ENCODE results near the gene MLXIP. TPM values are rescaled to one million over a fixed set of nuclear protein-coding genes. Genes with fewer than 3 reads are reported as not detected.
A peak's percentile ranks its signal among the peaks of the same experiment; 100 is the strongest.

The MLXIP gene
- total and polyA plus RNA-seq, 4 donors = 29.1 to 58.8 (median 38.8) TPM

- H3K4me3 ChIP-seq = no peak overlapping the region
- no peaks in the 10 kb centered on the region for H3K9me3 ChIP-seq (ENCODE audit: control insufficient read depth in 4 of 4, insufficient read depth in 3 of 4, low read length in 3 of 4)
- DNase-seq = no peak
- no peaks in the 10 kb centered on the region for H3K27me3 ChIP-seq (ENCODE audit: control insufficient read depth in 3 of 3, insufficient read depth in 3 of 3, low read length in 2 of 3)
- peak; percentile 79 for ATAC-seq (ENCODE audit: insufficient read depth, low FRiP score)
- peaks cover 0 to 25% (median 8%) of the 10 kb centered on the region in 5 donors for H3K4me1 ChIP-seq (ENCODE audit: control insufficient read depth in 5 of 5, insufficient read depth in 5 of 5, low read length in 5 of 5)
- peaks cover 0 to 7% (median under 1%) of the 10 kb centered on the region in 4 donors for H3K36me3 ChIP-seq (ENCODE audit: control insufficient read depth in 4 of 4, insufficient read depth in 4 of 4, low read length in 4 of 4)
- no peak for TF ChIP-seq CTCF (IDR thresholded peaks at IDR 0.05; ENCODE audit: control extremely low read depth, extremely low read depth)
- peak overlapping the region in 1 of 2 donors; percentile 20 for H3K27ac ChIP-seq (ENCODE audit: low read depth in 1 of 2, low read length in 1 of 2)
- no peak overlapping the region for H3K9ac ChIP-seq (ENCODE audit: insufficient read depth in 1 of 2, low read length in 2 of 2)
- WGBS, 2 donors = 64 to 80% methylated on average over 8 of the region's 8 CpGs
These were observed 28.3 kb downstream of the MLXIP start for GRCh38 chr12:122106843-122107242.

GRCh38 chr12:122107261-122107660, 28.7 kb downstream of the MLXIP start:
- no peak overlapping the region for H3K9ac ChIP-seq (ENCODE audit: insufficient read depth in 1 of 2, low read length in 2 of 2)
- no peaks in the 10 kb centered on the region for H3K9me3 ChIP-seq (ENCODE audit: control insufficient read depth in 4 of 4, insufficient read depth in 3 of 4, low read length in 3 of 4)
- peaks cover 0 to 24% (median 8%) of the 10 kb centered on the region in 5 donors for H3K4me1 ChIP-seq (ENCODE audit: control insufficient read depth in 5 of 5, insufficient read depth in 5 of 5, low read length in 5 of 5)
- H3K36me3 ChIP-seq (ENCODE audit: control insufficient read depth in 4 of 4, insufficient read depth in 4 of 4, low read length in 4 of 4) = peaks cover 0 to 7% (median under 1%) of the 10 kb centered on the region in 4 donors
- no peak overlapping the region for H3K4me3 ChIP-seq
- ATAC-seq (ENCODE audit: insufficient read depth, low FRiP score) (no peak), DNase-seq (no peak)
- WGBS, 2 donors = 72 to 81% methylated on average over 6 of the region's 6 CpGs
- no peak for TF ChIP-seq CTCF (IDR thresholded peaks at IDR 0.05; ENCODE audit: control extremely low read depth, extremely low read depth)
- peak overlapping the region in 1 of 2 donors; percentile 20 for H3K27ac ChIP-seq (ENCODE audit: low read depth in 1 of 2, low read length in 1 of 2)
- H3K27me3 ChIP-seq (ENCODE audit: control insufficient read depth in 3 of 3, insufficient read depth in 3 of 3, low read length in 2 of 3) = no peaks in the 10 kb centered on the region

- no peaks in the 10 kb centered on the region for H3K27me3 ChIP-seq (ENCODE audit: control insufficient read depth in 3 of 3, insufficient read depth in 3 of 3, low read length in 2 of 3)
- no peak overlapping the region for H3K4me3 ChIP-seq
- no peak for ATAC-seq (ENCODE audit: insufficient read depth, low FRiP score)
- H3K9me3 ChIP-seq (ENCODE audit: control insufficient read depth in 4 of 4, insufficient read depth in 3 of 4, low read length in 3 of 4) = no peaks in the 10 kb centered on the region
- no peak overlapping the region for H3K27ac ChIP-seq (ENCODE audit: low read depth in 1 of 2, low read length in 1 of 2)
- 56 to 66% methylated on average over 2 of the region's 2 CpGs for WGBS, 2 donors
- H3K9ac ChIP-seq (ENCODE audit: insufficient read depth in 1 of 2, low read length in 2 of 2) = no peak overlapping the region
- no peak for TF ChIP-seq CTCF (IDR thresholded peaks at IDR 0.05; ENCODE audit: control extremely low read depth, extremely low read depth)
- peaks cover 0 to 6% (median 2%) of the 10 kb centered on the region in 4 donors for H3K36me3 ChIP-seq (ENCODE audit: control insufficient read depth in 4 of 4, insufficient read depth in 4 of 4, low read length in 4 of 4)
- H3K4me1 ChIP-seq (ENCODE audit: control insufficient read depth in 5 of 5, insufficient read depth in 5 of 5, low read length in 5 of 5) = peaks cover 0 to 16% (median 8%) of the 10 kb centered on the region in 5 donors
- no peak for DNase-seq
These were observed 32.6 kb downstream of the MLXIP start for GRCh38 chr12:122111089-122111641.

All from lung (tissue), 12 donors.